ENCODE results near the gene FBXL22.

The FBXL22 gene

DNA sequence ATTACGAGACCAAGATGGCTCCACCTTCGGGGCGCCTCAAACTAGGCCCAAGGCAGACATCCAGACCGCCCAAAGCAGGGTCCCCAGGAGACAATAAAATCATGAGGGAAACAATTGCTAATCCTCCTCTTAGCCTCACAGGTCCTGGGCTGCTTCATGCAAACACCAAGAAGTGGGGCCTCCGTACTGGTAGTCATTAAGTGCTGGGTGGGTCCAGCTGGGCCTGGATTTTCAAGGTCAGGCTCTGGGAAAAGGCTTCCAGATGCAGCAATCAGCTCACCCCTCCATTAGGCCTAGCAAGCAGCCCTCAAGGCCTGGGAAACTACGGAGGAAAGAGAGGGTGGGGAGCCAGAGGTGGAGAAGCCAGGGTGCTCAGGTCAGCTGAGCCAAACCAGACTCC lies 634 bp downstream of the FBXL22 start:
- H3K9me3 ChIP-seq (ENCODE audit: control insufficient read depth, insufficient read depth, low read length) = no peaks in the 10 kb centered on the region
- H3F3A ChIP-seq (ENCODE audit: control insufficient read depth, insufficient read depth) = peaks cover 16% of the 10 kb centered on the region
- H4K20me1 ChIP-seq (ENCODE audit: control insufficient read depth, insufficient read depth, low read depth, low read length) = no peaks in the 10 kb centered on the region
- H3K4me2 ChIP-seq (ENCODE audit: low read length) = no peak overlapping the region
- H3K4me1 ChIP-seq (ENCODE audit: control insufficient read depth, low read length) = peaks cover 62% of the 10 kb centered on the region
- no peak overlapping the region for H3K4me3 ChIP-seq (ENCODE audit: low read length)
- peaks cover 20% of the 10 kb centered on the region for H3K36me3 ChIP-seq (ENCODE audit: control insufficient read depth, low read length)
- TF ChIP-seq, protein P1, sequence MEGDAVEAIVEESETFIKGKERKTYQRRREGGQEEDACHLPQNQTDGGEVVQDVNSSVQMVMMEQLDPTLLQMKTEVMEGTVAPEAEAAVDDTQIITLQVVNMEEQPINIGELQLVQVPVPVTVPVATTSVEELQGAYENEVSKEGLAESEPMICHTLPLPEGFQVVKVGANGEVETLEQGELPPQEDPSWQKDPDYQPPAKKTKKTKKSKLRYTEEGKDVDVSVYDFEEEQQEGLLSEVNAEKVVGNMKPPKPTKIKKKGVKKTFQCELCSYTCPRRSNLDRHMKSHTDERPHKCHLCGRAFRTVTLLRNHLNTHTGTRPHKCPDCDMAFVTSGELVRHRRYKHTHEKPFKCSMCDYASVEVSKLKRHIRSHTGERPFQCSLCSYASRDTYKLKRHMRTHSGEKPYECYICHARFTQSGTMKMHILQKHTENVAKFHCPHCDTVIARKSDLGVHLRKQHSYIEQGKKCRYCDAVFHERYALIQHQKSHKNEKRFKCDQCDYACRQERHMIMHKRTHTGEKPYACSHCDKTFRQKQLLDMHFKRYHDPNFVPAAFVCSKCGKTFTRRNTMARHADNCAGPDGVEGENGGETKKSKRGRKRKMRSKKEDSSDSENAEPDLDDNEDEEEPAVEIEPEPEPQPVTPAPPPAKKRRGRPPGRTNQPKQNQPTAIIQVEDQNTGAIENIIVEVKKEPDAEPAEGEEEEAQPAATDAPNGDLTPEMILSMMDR (IDR thresholded peaks at IDR 0.05; ENCODE audit: low read depth, low read length, poor library complexity, severe bottlenecking) = no peak
- TF ChIP-seq EZH2phosphoT487 (IDR thresholded peaks at IDR 0.05; ENCODE audit: borderline replicate concordance, low read length) = no peak
- H3K27ac ChIP-seq (ENCODE audit: low read depth, low read length) = no peak overlapping the region
- no peaks in the 10 kb centered on the region for H3K9me2 ChIP-seq (replicated peaks; ENCODE audit: control insufficient read depth, low read length)
- H3K27me3 ChIP-seq (ENCODE audit: control insufficient read depth, low read length) = no peaks in the 10 kb centered on the region
- peaks cover 6% of the 10 kb centered on the region for H3K79me2 ChIP-seq (ENCODE audit: control insufficient read depth, low read length)

DNA sequence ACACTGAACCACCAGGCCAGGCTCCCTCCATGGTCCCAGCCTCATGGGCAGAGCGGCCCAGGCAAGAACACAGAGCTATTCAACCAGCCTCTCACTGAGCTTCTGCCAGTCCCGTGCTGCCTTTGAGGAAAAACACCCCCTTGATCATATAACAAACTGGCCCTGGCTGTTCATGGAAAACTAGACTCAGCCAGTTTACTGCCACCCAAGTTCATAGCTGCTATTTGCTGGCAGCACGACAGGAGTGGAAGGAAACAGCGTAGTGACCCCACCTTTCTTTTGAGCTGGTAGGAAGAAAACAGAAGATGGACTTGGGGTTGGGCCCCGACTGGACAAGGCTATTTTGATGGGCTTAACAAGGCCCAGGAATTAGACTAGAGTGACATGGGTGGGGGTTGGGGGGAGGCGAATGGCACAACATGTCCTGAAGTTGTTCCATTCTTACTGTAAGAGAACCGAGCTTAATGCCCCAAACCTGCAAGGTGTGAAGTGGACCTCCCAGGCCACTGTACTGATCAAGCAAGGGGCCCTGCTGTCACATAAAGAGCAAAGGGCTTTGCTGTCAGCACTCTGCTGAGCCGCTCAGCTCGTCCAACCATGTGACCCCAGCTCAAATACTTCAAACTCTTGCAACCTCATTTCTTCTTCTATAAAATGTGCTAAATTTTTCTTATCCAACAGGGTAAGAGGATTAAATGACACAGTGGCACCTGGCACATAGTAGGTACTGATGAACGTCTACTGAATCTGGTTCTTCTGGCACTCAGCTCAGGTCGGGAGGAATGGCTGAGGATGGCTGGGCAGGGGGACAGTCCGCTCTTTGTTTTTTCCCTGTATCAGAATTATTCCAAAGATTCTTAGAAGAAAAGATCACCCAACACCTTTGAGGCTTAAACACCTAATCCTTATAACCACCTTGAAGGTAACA lies 1.6 kb downstream of the FBXL22 start:
- Histone ChIP-seq H3K4me2 (ENCODE audit: low read length) (peak overlapping the region; percentile 99), H4K20me1 (ENCODE audit: control insufficient read depth, insufficient read depth, low read depth, low read length) (no peaks in the 10 kb centered on the region), H3K4me3 (ENCODE audit: low read length) (peak overlapping the region; percentile 82)

DNA sequence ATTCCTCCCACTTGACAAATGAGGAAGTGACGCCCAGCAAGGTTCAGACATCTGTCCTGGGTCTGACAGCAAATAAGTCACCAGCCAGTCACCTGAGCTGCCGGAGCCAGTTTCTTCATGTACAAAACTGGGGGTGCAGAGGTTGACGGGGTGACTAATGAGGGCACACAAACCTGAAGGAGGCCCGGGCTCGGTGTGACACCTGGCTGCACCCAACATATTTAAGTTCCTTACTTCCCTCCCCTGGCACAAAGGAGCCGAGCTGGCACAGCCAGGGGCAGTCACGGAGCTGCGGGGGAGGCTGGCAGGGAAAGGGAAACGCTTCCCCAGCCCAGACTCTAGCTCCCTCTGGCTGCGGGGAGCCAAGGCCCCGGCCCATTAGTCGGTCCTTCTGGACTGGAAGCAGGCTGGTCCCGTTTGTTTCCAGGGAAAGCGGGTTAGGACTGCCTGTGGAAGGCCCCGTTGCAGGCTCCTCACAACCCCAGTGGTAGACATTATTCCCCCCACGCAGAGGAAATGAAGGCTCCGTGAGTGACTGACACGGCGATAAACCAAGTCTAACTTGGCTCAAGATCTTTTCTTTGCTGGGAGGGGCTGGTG lies 2.3 kb downstream of the FBXL22 start:
- H3K4me3 ChIP-seq (ENCODE audit: low read length) = peak overlapping the region; percentile 82
- H3K79me2 ChIP-seq (ENCODE audit: control insufficient read depth, low read length) = peaks cover 6% of the 10 kb centered on the region
- H3K4me1 ChIP-seq (ENCODE audit: control insufficient read depth, low read length) = peaks cover 70% of the 10 kb centered on the region
- H3K27ac ChIP-seq (ENCODE audit: low read depth, low read length) = 0 out of 2 replicates have a peak overlapping the region, but pooled peaks have one; percentile 1
- peaks cover 5% of the 10 kb centered on the region for H3K36me3 ChIP-seq (ENCODE audit: control insufficient read depth, low read length)
- no peaks in the 10 kb centered on the region for H3K9me3 ChIP-seq (ENCODE audit: control insufficient read depth, insufficient read depth, low read length)
- H3K4me2 ChIP-seq (ENCODE audit: low read length) = peak overlapping the region; percentile 99
- H3F3A ChIP-seq (ENCODE audit: control insufficient read depth, insufficient read depth) = peaks cover 22% of the 10 kb centered on the region
- TF ChIP-seq EZH2phosphoT487 (IDR thresholded peaks at IDR 0.05; ENCODE audit: borderline replicate concordance, low read length) = no peak
- TF ChIP-seq, protein P1 (IDR thresholded peaks at IDR 0.05; ENCODE audit: low read depth, low read length, poor library complexity, severe bottlenecking) = peak; percentile 66
- no peaks in the 10 kb centered on the region for H3K27me3 ChIP-seq (ENCODE audit: control insufficient read depth, low read length)
- no peaks in the 10 kb centered on the region for H3K9me2 ChIP-seq (replicated peaks; ENCODE audit: control insufficient read depth, low read length)
- no peaks in the 10 kb centered on the region for H4K20me1 ChIP-seq (ENCODE audit: control insufficient read depth, insufficient read depth, low read depth, low read length)

More for the DNA sequence above, 1.6 kb downstream of the FBXL22 start:
- Histone ChIP-seq H3K36me3 (ENCODE audit: control insufficient read depth, low read length) (peaks cover 12% of the 10 kb centered on the region), H3K4me1 (ENCODE audit: control insufficient read depth, low read length) (peaks cover 71% of the 10 kb centered on the region), H3K27ac (ENCODE audit: low read depth, low read length) (no peak overlapping the region), H3F3A (ENCODE audit: control insufficient read depth, insufficient read depth) (peaks cover 22% of the 10 kb centered on the region), H3K9me3 (ENCODE audit: control insufficient read depth, insufficient read depth, low read length) (no peaks in the 10 kb centered on the region), H3K9me2 (replicated peaks; ENCODE audit: control insufficient read depth, low read length) (no peaks in the 10 kb centered on the region), H3K27me3 (ENCODE audit: control insufficient read depth, low read length) (no peaks in the 10 kb centered on the region), H3K79me2 (ENCODE audit: control insufficient read depth, low read length) (peaks cover 6% of the 10 kb centered on the region)
- TF ChIP-seq EZH2phosphoT487 (IDR thresholded peaks at IDR 0.05; ENCODE audit: borderline replicate concordance, low read length) = no peak
- TF ChIP-seq, protein P1 (IDR thresholded peaks at IDR 0.05; ENCODE audit: low read depth, low read length, poor library complexity, severe bottlenecking) = no peak

Measured in DOHH2 (cell line).